Left ventricle myocardium inferior (tissue), 1 donor: Measurements from ENCODE around the gene CREB5. TPM values are rescaled to one million over a fixed set of nuclear protein-coding genes. Genes with fewer than 3 reads are reported as not detected.

ENCODE experiments used
- DNase-seq: peaks from one replicate; pipeline ENCODE4 v3.0.0-alpha.2; 2020
- H3K27ac ChIP-seq: fragments of 200-600 bp; replicated peaks from 2 replicates; pipeline ENCODE4 v1.8.0; 2021
- H3K27me3 ChIP-seq: fragments of 200-600 bp; 2 replicates; pipeline ENCODE4 v1.8.0; 2021; ENCODE audit warnings: low read depth
- H3K36me3 ChIP-seq: fragments of 200-600 bp; 2 replicates; pipeline ENCODE4 v1.8.0; 2021
- H3K4me1 ChIP-seq: fragments of 200-600 bp; 2 replicates; pipeline ENCODE4 v1.8.0; 2021
- H3K4me3 ChIP-seq: fragments of 200-600 bp; 2 replicates; pipeline ENCODE4 v1.8.0; 2021; ENCODE audit warnings: mild to moderate bottlenecking, moderate library complexity
- H3K9me3 ChIP-seq: fragments of 200-600 bp; replicated peaks from 2 replicates; pipeline ENCODE4 v1.8.0; 2021
- CTCF ChIP-seq: fragments of 200-600 bp; IDR thresholded peaks from 2 replicates; pipeline ENCODE4 v1.8.0; 2021; ENCODE audit warnings: antibody characterized with exemption, mild to moderate bottlenecking, borderline replicate concordance
- intact Hi-C: fragments of 100-400 bp; cut with micrococcal nuclease; formaldehyde crosslinking; loops from one replicate; pipeline ENCODE4 v1.11.0; 2022
- total RNA-seq: library from RNA; stranded (reverse); fragmentation: NEBNext Ultra II Directional; extraction: Animal tissue kit (Norgen Biotek cat#: 25700); gene quantifications from one replicate; pipeline ENCODE4 v1.2.1, GENCODE V29; 2021
- donor health status: DM: no; HTN: yes; CAD: no; lungs with severe emphysema.

Gene CREB5
- total RNA-seq, 1 donor from 2014 or later: 9.8 TPM

DNA sequence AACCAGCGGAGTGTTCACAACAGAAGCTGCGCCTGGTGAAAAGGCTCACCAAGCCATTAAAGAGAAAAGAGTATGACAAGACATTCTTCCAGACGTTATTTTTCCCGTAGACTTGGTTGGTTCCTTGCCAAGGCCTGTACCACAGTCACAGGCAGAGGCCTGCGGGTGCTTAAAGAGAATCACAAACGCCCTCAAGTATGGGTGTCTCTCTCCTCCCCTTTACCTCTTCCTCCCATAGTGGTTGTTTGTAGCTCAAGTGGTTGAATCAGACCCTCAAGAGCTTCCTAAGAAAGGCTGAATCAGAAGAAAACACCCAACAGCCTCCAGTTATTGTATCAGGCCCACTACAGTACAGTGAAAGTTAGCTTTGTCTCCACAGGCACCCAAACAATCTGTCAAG is 169.0 kb downstream of the CREB5 start:
- H3K27ac ChIP-seq: no peak overlapping the region
- no peak overlapping the region for H3K4me3 ChIP-seq
- H3K27me3 ChIP-seq: no peaks in the 10 kb centered on the region
- no peak for DNase-seq
- no peak for TF ChIP-seq CTCF
- intact Hi-C loops: no loop called here
- no peaks in the 10 kb centered on the region for H3K9me3 ChIP-seq
- H3K4me1 ChIP-seq: peaks cover 8% of the 10 kb centered on the region
- no peaks in the 10 kb centered on the region for H3K36me3 ChIP-seq

DNA sequence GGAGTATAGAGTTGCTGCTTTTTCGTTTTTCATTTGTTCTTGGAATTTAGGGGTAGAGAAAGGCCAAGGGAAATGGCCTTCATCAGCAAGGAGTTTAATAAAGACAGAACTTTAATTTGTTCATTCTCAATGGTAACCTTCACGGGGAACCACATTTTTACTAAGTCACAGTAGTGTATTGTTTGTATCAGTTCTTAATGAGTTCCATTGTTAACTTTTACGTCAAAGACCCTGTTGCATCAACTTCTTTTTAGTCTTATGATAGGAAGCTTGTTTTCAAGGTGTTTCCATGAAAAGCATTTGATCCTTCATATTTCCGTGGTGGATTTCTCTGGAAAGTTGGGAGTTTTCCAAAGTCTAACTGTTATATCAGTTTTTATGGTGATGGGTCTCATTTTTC is 169.9 kb downstream of the CREB5 start:
- intact Hi-C loops: no loop called here
- DNase-seq: no peak
- H3K9me3 ChIP-seq: no peaks in the 10 kb centered on the region
- no peaks in the 10 kb centered on the region for H3K27me3 ChIP-seq
- no peak overlapping the region for H3K27ac ChIP-seq
- H3K36me3 ChIP-seq: no peaks in the 10 kb centered on the region
- H3K4me3 ChIP-seq: no peak overlapping the region
- TF ChIP-seq CTCF: no peak
- no peaks in the 10 kb centered on the region for H3K4me1 ChIP-seq

DNA sequence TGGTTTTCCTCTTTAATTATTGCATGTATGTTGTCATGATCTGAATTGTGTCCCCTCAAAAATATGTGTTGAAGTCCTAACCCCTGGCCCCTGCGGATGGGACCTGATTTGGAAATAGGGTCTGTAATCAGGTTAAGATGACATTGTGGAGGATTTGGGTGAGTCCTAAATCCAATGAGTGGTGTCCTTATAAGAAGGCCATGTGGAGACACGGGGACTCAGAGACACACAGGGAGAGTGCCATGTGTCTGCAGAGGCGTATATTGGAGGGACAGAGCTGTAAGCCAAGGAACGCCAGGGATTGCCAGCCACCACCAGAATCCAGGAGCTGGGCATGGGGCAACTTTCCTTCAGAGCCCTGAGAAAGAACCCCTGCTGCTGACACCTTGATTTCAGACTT is 171.9 kb downstream of the CREB5 start:
- Histone ChIP-seq H3K4me3 (no peak overlapping the region), H3K9me3 (no peaks in the 10 kb centered on the region), H3K36me3 (no peaks in the 10 kb centered on the region), H3K27me3 (no peaks in the 10 kb centered on the region), H3K27ac (no peak overlapping the region), H3K4me1 (no peaks in the 10 kb centered on the region)
- intact Hi-C loops: no loop called here
- DNase-seq: no peak
- no peak for TF ChIP-seq CTCF

GRCh38 chr7:28586736-28587135 is 174.4 kb downstream of the CREB5 start:
- Histone ChIP-seq H3K36me3 (no peaks in the 10 kb centered on the region), H3K27me3 (no peaks in the 10 kb centered on the region), H3K27ac (no peak overlapping the region), H3K4me1 (peaks cover 7% of the 10 kb centered on the region), H3K4me3 (no peak overlapping the region), H3K9me3 (no peaks in the 10 kb centered on the region)
- no peak for DNase-seq
- intact Hi-C loops: no loop called here
- TF ChIP-seq CTCF: no peak

DNA sequence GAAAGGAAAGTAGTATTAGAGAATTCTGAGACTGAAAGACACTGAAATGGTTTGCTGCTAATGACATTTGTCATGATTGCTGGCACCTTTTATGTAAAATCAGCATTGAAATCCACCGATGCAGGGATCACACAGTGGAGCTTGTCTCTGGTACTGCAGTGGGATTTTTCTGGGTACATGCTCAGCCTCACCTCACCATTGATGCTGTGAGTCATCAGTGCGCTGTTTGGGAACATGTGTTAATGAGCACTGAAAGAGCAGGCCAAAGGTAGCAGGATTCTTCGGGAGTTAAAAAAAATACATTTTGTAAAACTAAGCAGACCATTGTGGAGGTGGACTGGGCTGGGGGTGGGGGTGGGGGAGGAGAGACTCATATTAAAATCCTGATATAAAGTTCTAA is 174.9 kb downstream of the CREB5 start:
- Histone ChIP-seq H3K9me3 (no peaks in the 10 kb centered on the region), H3K27ac (no peak overlapping the region), H3K4me1 (peaks cover 7% of the 10 kb centered on the region), H3K36me3 (no peaks in the 10 kb centered on the region), H3K4me3 (no peak overlapping the region), H3K27me3 (no peaks in the 10 kb centered on the region)
- no peak for TF ChIP-seq CTCF
- DNase-seq: no peak
- intact Hi-C loops: no loop called here

- no peak for DNase-seq
- Histone ChIP-seq H3K36me3 (no peaks in the 10 kb centered on the region), H3K4me3 (no peak overlapping the region), H3K4me1 (peaks cover 7% of the 10 kb centered on the region), H3K9me3 (no peaks in the 10 kb centered on the region), H3K27ac (no peak overlapping the region), H3K27me3 (no peaks in the 10 kb centered on the region)
- intact Hi-C loops: no loop called here
- TF ChIP-seq CTCF: no peak
Observed at GRCh38 chr7:28588602-28589001, 176.3 kb downstream of the CREB5 start.
